H1 (cell line): ENCODE measurements around the gene SLC2A13.

Experiments used
- ATF3 ChIP-seq: IDR thresholded peaks from 2 replicates; pipeline ENCODE4 v1.6.1; 2011; ENCODE audit warnings: low read depth, mild to moderate bottlenecking, low read length; ENCODE audit not compliant: insufficient read depth
- BRCA1 ChIP-seq: IDR thresholded peaks from 2 replicates; pipeline ENCODE4 v1.6.1; 2012; ENCODE audit warnings: low read depth, low read length, improper control_type of control experiment
- CEBPB ChIP-seq: IDR thresholded peaks from 2 replicates; pipeline ENCODE4 v1.6.1; 2012; ENCODE audit warnings: low read depth, low read length
- CTCF ChIP-seq, 3 experiments: IDR thresholded peaks; 1 replicate in 2 of 3; 2 replicates in 1 of 3; pipeline versions ENCODE4 v1.5.1 to v1.6.1; 2011; ENCODE audit warnings: low read length in 3 of 3, mild to moderate bottlenecking in 3 of 3, inconsistent platforms in 2 of 3, low read depth in 1 of 3, moderate library complexity in 1 of 3; ENCODE audit not compliant: insufficient read depth in 1 of 3; ENCODE audit errors: control extremely low read depth in 1 of 3
- EP300 ChIP-seq, 2 experiments: IDR thresholded peaks; 1 replicate in 1 of 2; 2 replicates in 1 of 2; pipeline ENCODE4 v1.6.1; 2011 to 2012; ENCODE audit warnings: low read depth in 2 of 2, low read length in 2 of 2, mild to moderate bottlenecking in 2 of 2, borderline replicate concordance in 1 of 2, inconsistent platforms in 1 of 2, moderate library complexity in 1 of 2

GRCh38 chr12:39792938-39793337, 312.9 kb downstream of the SLC2A13 start:
- TF ChIP-seq EP300 (IDR thresholded peaks at IDR 0.05; ENCODE audit: borderline replicate concordance in 1 of 2, low read depth in 2 of 2, low read length in 2 of 2) (no peak), CTCF (IDR thresholded peaks at IDR 0.05; ENCODE audit: control extremely low read depth in 1 of 3, insufficient read depth in 1 of 3, low read depth in 1 of 3, low read length in 3 of 3) (no peak), CEBPB (no peak), BRCA1 (no peak), ATF3 (no peak)
